ENCODE results near the gene ADAMTSL1.
"Not testable (repeated sequence)": the region's sequence is repeated elsewhere in the genome, so short reads cannot be mapped to it uniquely, and the experiment has no call there.

ADAMTSL1 gene

DNA sequence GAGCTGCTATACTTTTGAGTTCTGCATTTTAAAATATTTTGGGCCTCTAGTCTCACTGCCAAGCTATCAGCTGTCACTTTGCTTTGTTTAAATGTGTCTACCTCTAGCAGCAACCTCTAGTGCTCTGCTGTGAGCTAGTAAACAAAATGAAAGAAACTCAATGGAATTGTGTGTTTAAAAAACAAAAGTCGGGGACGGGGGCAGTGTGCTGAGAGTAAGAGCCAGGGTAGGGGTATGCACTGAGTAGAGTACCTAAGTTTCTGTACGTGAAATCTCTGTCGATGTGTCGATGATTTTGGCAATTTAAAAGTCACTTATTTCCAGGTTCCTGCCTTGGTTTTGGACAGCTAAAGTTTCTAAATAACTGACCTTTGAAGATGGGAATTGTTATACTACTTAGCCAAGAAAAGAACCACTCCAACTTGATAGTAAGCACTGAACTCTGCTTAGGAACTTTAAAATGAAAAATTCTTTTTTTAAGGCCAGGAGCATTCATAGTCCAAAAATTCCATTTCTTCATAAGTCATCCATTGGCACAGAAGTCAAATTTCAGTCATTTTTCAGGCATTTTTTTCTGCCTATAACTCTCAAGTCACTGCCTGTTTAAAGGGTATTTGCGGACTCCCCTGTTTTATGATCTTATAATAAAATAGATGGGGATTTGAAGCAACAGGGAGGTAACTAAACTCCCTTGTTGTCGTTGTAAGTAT is 447.6 kb downstream of the ADAMTSL1 start:
- Histone ChIP-seq H3K4me3 (ENCODE audit: low read length) (no peak overlapping the region), H3K9ac (ENCODE audit: low read depth, low read length) (no peak overlapping the region), H3K4me1 (ENCODE audit: insufficient read depth, low read length) (no peaks in the 10 kb centered on the region; the same call in 1 of the 2 replicates), H3K36me3 (ENCODE audit: insufficient read depth, low read length) (no peaks in the 10 kb centered on the region), H3K27me3 (ENCODE audit: insufficient read depth, low read length) (no peaks in the 10 kb centered on the region), H3K9me3 (ENCODE audit: insufficient read depth, low read depth, low read length) (no peaks in the 10 kb centered on the region), H3K27ac (ENCODE audit: low read depth, low read length) (no peak overlapping the region)
- WGBS = 91% methylated on average over 7 of the region's 7 CpGs

DNA sequence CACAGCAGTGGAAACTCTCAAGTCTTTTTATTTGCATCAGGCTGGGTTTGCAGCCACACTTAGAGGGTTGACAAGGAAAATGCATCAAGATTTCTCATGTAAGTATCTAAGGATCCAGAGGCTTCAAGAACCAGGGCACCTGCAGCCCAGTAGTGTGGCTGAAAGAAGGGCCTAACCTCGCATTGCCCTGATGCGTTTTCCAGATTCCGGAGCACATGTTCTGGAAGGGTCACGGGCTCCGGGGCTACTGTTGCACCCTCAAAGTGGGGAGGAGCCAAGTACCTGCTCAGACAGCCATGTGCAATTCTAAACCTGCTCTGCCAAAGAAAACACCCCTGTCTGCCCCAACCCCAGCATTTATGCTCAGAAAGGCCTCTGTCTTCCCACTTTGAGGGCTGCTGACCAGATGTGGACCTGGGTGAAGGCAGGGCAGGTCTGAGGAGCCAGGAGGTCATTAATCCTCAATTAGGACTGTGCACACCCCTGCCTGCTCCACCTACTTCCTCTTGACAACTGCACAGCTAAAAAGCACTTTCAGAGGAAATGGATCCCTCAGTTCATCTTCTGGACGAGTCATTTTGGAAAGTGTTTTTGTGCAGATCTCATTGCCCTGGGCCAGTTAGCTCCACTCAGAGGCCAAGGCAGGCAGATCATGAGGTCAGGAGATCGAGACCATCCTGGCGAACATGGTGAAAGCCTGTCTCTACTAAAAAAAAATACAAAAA is 448.4 kb downstream of the ADAMTSL1 start:
- 96% methylated on average over 8 of the region's 8 CpGs for WGBS
- no peaks in the 10 kb centered on the region for H3K9me3 ChIP-seq (ENCODE audit: insufficient read depth, low read depth, low read length)
- no peak overlapping the region for H3K27ac ChIP-seq (ENCODE audit: low read depth, low read length)
- no peaks in the 10 kb centered on the region; the same call in 1 of the 2 replicates for H3K4me1 ChIP-seq (ENCODE audit: insufficient read depth, low read length)
- H3K4me3 ChIP-seq (ENCODE audit: low read length) = no peak overlapping the region
- H3K27me3 ChIP-seq (ENCODE audit: insufficient read depth, low read length) = no peaks in the 10 kb centered on the region
- H3K36me3 ChIP-seq (ENCODE audit: insufficient read depth, low read length) = no peaks in the 10 kb centered on the region
- H3K9ac ChIP-seq (ENCODE audit: low read depth, low read length) = no peak overlapping the region

DNA sequence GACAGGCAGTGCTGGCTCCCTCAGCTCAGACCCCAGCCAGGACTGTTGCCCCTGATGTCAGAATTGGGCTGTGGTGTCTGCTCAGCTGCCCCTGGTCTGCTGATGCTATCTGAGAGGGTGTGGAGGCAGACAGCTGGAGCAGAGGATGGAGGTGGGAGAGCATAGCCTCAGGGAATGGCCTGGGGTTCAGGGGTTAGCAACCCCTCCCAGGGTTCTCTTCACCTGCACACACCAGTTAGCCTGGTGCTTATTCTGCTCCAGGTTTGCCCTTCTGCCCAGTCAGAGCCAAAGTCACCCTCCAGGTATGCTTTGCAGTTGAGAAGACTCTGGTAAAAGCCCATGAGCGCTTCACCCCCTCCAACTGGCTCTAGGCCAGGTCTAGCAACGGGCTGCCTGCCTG is 449.2 kb downstream of the ADAMTSL1 start:
- Histone ChIP-seq H3K4me1 (ENCODE audit: insufficient read depth, low read length) (no peaks in the 10 kb centered on the region; the same call in 1 of the 2 replicates), H3K27me3 (ENCODE audit: insufficient read depth, low read length) (no peaks in the 10 kb centered on the region), H3K9ac (ENCODE audit: low read depth, low read length) (no peak overlapping the region), H3K4me3 (ENCODE audit: low read length) (no peak overlapping the region), H3K36me3 (ENCODE audit: insufficient read depth, low read length) (no peaks in the 10 kb centered on the region), H3K9me3 (ENCODE audit: insufficient read depth, low read depth, low read length) (no peaks in the 10 kb centered on the region), H3K27ac (ENCODE audit: low read depth, low read length) (no peak overlapping the region)
- 84% methylated on average over 2 of the region's 2 CpGs for WGBS

DNA sequence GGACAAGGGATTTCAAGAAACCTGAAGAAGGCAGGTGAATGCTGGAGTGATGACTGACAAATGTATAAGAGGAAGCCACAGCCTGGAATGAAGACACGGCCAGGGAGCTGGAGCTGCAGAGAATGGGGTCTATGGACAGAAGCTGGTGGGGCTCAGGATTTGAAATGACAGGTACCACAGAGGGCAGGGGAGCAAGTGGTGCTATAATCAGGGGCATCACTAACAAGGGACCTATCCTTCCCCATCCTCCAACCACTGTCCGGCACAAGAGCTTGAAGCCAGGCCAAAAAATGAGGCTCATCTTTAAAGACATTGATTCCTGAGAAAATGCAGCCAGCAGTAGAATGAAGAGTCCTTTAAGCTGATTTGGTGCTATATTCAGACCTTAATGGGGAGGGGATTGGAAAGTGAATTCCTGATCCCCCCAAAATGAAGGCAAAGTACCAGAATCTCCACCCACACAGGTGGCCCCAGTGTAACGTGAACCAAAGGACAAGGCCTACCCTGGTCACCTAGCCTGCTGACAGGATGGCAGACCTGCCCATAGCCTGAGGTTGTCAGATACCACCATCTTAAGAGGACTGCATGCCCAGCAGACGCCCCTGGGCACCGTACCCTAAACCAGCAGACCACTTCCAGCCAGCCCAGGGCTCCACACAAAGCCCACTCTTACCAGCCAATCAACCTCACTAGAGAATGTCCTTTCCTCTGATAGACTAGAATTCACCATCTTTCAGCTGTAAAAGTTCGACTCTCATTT is 449.9 kb downstream of the ADAMTSL1 start:
- H3K4me3 ChIP-seq (ENCODE audit: low read length) = no peak overlapping the region
- no peaks in the 10 kb centered on the region for H3K9me3 ChIP-seq (ENCODE audit: insufficient read depth, low read depth, low read length)
- no peak overlapping the region for H3K9ac ChIP-seq (ENCODE audit: low read depth, low read length)
- H3K4me1 ChIP-seq (ENCODE audit: insufficient read depth, low read length) = no peaks in the 10 kb centered on the region; the same call in 1 of the 2 replicates
- 92% methylated on average over 6 of the region's 6 CpGs for WGBS
- no peaks in the 10 kb centered on the region for H3K36me3 ChIP-seq (ENCODE audit: insufficient read depth, low read length)
- no peaks in the 10 kb centered on the region for H3K27me3 ChIP-seq (ENCODE audit: insufficient read depth, low read length)
- no peak overlapping the region for H3K27ac ChIP-seq (ENCODE audit: low read depth, low read length)

DNA sequence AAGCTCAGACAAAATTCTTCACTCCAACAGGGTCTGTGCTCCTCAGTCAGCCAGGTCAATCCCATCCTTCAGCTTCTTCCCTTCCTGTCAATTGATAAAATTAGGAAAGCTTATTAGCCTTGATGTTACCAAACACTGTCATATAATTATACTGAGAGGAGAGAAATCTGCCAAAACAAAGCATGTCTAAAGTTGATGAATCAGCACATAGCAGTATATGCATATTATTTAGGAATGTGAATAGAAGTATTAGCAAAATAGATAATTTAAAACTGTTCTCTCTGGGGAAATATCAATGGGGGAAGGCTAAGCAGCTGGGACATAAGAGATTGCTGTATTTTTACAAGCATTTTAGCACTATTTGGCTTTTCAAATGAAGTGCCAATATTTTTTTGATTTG is 451.9 kb downstream of the ADAMTSL1 start:
- Histone ChIP-seq H3K9ac (ENCODE audit: low read depth, low read length) (no peak overlapping the region), H3K4me1 (ENCODE audit: insufficient read depth, low read length) (no peaks in the 10 kb centered on the region), H3K4me3 (ENCODE audit: low read length) (no peak overlapping the region), H3K36me3 (ENCODE audit: insufficient read depth, low read length) (no peaks in the 10 kb centered on the region), H3K9me3 (ENCODE audit: insufficient read depth, low read depth, low read length) (no peaks in the 10 kb centered on the region), H3K27me3 (ENCODE audit: insufficient read depth, low read length) (no peaks in the 10 kb centered on the region), H3K27ac (ENCODE audit: low read depth, low read length) (no peak overlapping the region)

DNA sequence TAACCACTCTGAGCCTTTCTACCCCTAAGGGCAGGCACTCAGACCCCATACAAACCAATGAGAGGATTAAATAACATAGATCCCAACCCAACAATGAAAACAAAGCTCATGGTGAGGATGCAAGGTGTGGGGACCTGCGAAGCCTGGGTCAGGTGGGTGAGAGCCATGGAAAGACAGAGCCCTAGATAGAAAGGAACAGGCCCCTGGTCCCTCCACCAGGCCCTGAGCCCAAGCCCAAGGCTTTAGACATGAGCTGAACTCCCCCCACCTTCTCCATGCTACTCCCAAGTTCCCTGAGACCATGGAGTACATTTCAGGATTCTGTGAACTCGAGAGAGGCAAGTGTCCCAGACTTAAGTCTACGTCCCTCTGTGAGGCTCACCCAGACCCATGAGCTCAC is 452.6 kb downstream of the ADAMTSL1 start:
- Histone ChIP-seq H3K4me1 (ENCODE audit: insufficient read depth, low read length) (no peaks in the 10 kb centered on the region), H3K4me3 (ENCODE audit: low read length) (no peak overlapping the region), H3K27me3 (ENCODE audit: insufficient read depth, low read length) (no peaks in the 10 kb centered on the region), H3K27ac (ENCODE audit: low read depth, low read length) (no peak overlapping the region), H3K9ac (ENCODE audit: low read depth, low read length) (no peak overlapping the region), H3K36me3 (ENCODE audit: insufficient read depth, low read length) (no peaks in the 10 kb centered on the region), H3K9me3 (ENCODE audit: insufficient read depth, low read depth, low read length) (no peaks in the 10 kb centered on the region)
- WGBS = 92% methylated on average over 3 of the region's 3 CpGs

DNA sequence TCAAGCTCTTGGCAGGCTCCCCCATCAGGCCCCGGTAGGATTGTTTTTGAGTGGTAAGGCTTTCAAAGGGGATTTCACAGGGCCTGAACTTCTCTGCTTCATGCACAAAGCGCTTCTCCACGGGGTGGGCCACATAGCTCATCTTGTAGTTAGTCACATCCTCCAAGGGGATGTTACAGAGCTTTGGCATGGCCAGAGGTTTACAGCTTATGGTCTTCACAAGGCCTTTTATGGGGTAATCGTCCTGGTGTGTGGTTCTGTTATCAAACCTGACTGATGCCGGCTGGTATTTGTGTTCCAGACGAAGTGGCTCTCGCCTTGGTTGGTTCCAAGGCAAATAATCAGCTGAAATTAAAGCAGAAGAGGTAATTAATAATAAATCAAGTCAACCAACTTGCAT is 454.8 kb downstream of the ADAMTSL1 start:
- Histone ChIP-seq H3K36me3 (ENCODE audit: insufficient read depth, low read length) (no peaks in the 10 kb centered on the region), H3K4me1 (ENCODE audit: insufficient read depth, low read length) (no peaks in the 10 kb centered on the region), H3K9ac (ENCODE audit: low read depth, low read length) (no peak overlapping the region), H3K27ac (ENCODE audit: low read depth, low read length) (no peak overlapping the region), H3K4me3 (ENCODE audit: low read length) (no peak overlapping the region), H3K9me3 (ENCODE audit: insufficient read depth, low read depth, low read length) (no peaks in the 10 kb centered on the region), H3K27me3 (ENCODE audit: insufficient read depth, low read length) (no peaks in the 10 kb centered on the region)
- 91% methylated on average over 7 of the region's 7 CpGs for WGBS

DNA sequence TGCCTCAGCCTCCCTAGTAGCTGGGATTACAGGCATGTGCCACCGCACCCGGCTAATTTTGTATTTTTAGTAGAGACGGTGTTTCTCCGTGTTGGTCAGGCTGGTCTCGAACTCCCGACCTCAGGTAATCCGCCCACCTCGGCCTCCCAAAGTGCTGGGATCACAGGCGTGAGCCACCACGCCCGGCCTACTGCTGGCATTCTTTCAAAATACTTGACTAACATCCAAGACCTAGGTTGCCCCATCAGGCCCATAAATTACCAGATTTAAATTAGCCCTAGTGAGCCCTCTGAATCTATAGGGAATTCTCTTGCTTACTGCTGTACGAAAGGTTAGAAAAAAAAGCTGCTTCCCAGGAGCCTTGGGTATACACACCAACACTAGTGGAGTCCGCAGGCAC is 456.7 kb downstream of the ADAMTSL1 start:
- not testable (repeated sequence) for H3K36me3 ChIP-seq (ENCODE audit: insufficient read depth, low read length); H3K27me3 ChIP-seq (ENCODE audit: insufficient read depth, low read length); H3K9me3 ChIP-seq (ENCODE audit: insufficient read depth, low read depth, low read length); H3K4me1 ChIP-seq (ENCODE audit: insufficient read depth, low read length); H3K9ac ChIP-seq (ENCODE audit: low read depth, low read length); H3K4me3 ChIP-seq (ENCODE audit: low read length); H3K27ac ChIP-seq (ENCODE audit: low read depth, low read length)
- WGBS = 84% methylated on average over 12 of the region's 13 CpGs

DNA sequence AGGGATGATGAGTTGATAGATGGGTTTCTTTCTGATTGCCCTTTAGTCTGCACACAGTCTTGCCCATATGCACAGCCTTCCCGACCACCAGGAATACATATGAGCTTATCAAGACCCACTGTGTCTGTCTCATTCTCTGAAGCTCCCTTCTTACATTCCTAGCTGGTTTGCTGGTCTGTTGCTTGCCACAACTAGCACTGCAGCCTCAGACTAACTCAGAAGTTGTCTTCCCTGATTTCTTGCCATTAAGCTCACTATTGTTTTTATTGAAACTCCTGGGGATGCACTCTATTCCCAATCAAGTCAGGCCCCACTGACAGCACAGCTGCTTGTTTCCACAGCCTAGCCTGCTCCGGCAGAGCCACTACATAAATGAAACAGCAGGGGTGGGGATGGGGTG is 461.6 kb downstream of the ADAMTSL1 start:
- Histone ChIP-seq H3K9me3 (ENCODE audit: insufficient read depth, low read depth, low read length) (no peaks in the 10 kb centered on the region), H3K36me3 (ENCODE audit: insufficient read depth, low read length) (no peaks in the 10 kb centered on the region), H3K4me1 (ENCODE audit: insufficient read depth, low read length) (no peaks in the 10 kb centered on the region), H3K27me3 (ENCODE audit: insufficient read depth, low read length) (no peaks in the 10 kb centered on the region), H3K9ac (ENCODE audit: low read depth, low read length) (no peak overlapping the region), H3K4me3 (ENCODE audit: low read length) (no peak overlapping the region), H3K27ac (ENCODE audit: low read depth, low read length) (no peak overlapping the region)
- 80% methylated on average over 1 of the region's 2 CpGs for WGBS

DNA sequence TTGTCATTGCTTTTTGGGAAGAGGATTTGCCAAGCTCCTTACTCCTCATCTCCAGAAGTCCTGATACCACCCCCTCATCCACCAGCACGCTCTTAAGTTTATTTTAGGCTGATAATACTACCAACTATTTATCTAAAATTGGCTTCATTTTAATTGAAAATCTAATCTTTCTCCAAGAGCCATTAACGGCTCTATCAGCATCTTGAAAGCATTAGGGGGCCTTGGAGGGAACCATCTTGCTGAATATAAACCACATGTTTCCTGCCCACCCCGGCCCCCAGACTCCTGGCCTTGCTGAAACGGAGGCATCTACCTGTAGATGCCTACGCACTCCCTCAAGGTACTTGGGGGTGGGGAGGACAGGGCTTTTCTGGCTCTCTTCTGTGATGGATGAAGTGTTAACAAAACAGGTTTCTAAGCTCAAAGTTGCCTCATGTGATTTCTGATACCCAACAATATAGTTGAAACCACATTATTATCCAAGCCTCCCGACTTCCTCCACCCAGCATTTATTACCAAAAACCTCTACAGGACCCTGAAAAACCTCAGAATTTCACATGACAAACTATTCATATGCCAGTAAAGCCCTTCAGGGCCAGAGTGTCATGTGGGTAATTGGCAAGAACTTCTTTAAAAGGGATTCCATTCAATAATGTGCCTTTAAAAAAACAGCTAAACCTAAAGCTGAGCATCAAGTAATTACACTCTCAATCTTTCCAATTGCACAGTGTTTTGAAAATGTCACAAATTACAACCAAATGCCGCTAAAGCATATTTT is 462.3 kb downstream of the ADAMTSL1 start:
- Histone ChIP-seq H3K27me3 (ENCODE audit: insufficient read depth, low read length) (no peaks in the 10 kb centered on the region), H3K9me3 (ENCODE audit: insufficient read depth, low read depth, low read length) (no peaks in the 10 kb centered on the region), H3K4me3 (ENCODE audit: low read length) (no peak overlapping the region), H3K27ac (ENCODE audit: low read depth, low read length) (no peak overlapping the region), H3K9ac (ENCODE audit: low read depth, low read length) (no peak overlapping the region), H3K4me1 (ENCODE audit: insufficient read depth, low read length) (no peaks in the 10 kb centered on the region), H3K36me3 (ENCODE audit: insufficient read depth, low read length) (no peaks in the 10 kb centered on the region)
- WGBS = 93% methylated on average over 6 of the region's 7 CpGs

DNA sequence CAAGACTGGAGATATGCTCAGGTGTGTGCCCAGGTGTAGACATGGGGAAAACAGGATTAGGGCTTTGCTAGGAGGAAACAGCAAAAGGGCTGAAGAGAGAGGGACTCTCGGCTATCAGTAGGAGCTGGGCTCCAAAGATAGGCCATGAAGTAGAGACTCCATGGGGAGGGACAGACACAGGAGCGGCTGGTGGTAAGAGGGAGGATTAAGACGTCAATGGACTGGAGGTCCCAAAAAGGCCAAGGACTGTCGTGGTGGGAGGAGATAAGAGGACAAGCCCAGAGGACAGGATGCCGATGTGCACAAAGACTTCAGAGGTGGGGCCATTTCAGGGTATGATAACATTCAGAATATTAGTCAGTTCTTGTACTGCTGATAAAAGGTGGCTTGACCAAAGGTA is 466.0 kb downstream of the ADAMTSL1 start:
- 88% methylated on average over 5 of the region's 5 CpGs for WGBS
- Histone ChIP-seq H3K27me3 (ENCODE audit: insufficient read depth, low read length) (no peaks in the 10 kb centered on the region), H3K4me3 (ENCODE audit: low read length) (no peak overlapping the region), H3K27ac (ENCODE audit: low read depth, low read length) (no peak overlapping the region), H3K4me1 (ENCODE audit: insufficient read depth, low read length) (no peaks in the 10 kb centered on the region; the same call in 1 of the 2 replicates), H3K36me3 (ENCODE audit: insufficient read depth, low read length) (no peaks in the 10 kb centered on the region), H3K9ac (ENCODE audit: low read depth, low read length) (no peak overlapping the region), H3K9me3 (ENCODE audit: insufficient read depth, low read depth, low read length) (no peaks in the 10 kb centered on the region)

All from HUES64 (cell line).